IMR-90 (cell line): Measurements from ENCODE around the gene STKLD1. TPM values are rescaled to one million over a fixed set of nuclear protein-coding genes. Genes with fewer than 3 reads are reported as not detected.

Experiments used
- ATAC-seq: fragments of 200-7000 bp; cut with Tn5 transposase; 2 replicates; pipeline ENCODE4 v1.9.1; 2020; ENCODE audit warnings: low read depth, mild to moderate bottlenecking, moderate library complexity
- BruUV-seq: library from RNA; stranded (reverse); fragments of 400-500 nt; replicated peaks from 2 replicates; lab custom pipeline; 2021; lab: Mats Ljungman, UMichigan
- CTCF ChIA-PET: fragments of 300-600 bp; formaldehyde crosslinking; extraction: SDS; loops from one replicate; lab custom pipeline; 2021; ENCODE audit warnings: antibody characterized with exemption; lab: Yijun Ruan, JAX
- POLR2A ChIA-PET: fragments of 300-600 bp; sonication (Branson Sonifier 250); formaldehyde crosslinking; loops from one replicate; lab custom pipeline; 2022; ENCODE audit warnings: antibody characterized with exemption; ENCODE audit not compliant: unreplicated experiment; lab: Charles Lee
- DNase-seq: peaks from one replicate; pipeline ENCODE4 v3.0.0; 2013
- H2AFZ ChIP-seq: replicated peaks from 2 replicates; pipeline ENCODE3; 2013; ENCODE audit warnings: low read length, mild to moderate bottlenecking; ENCODE audit not compliant: poor library complexity
- H2AK5ac ChIP-seq: 2 replicates; pipeline ENCODE4 v1.6.1; 2013; ENCODE audit warnings: low read depth, low read length, inconsistent platforms
- H2AK9ac ChIP-seq: replicated peaks from 2 replicates; pipeline ENCODE3; 2013; ENCODE audit warnings: mild to moderate bottlenecking, low read depth, low read length, moderate library complexity; ENCODE audit not compliant: poor library complexity
- H2BK120ac ChIP-seq: 2 replicates; pipeline ENCODE4 v1.6.1; 2013; ENCODE audit warnings: low read depth, low read length, inconsistent platforms
- H2BK15ac ChIP-seq: 3 replicates; pipeline ENCODE4 v1.6.1; 2013; ENCODE audit warnings: low read depth, low read length, inconsistent platforms
- H2BK20ac ChIP-seq: 2 replicates; pipeline ENCODE4 v1.6.1; 2013; ENCODE audit warnings: low read depth, mild to moderate bottlenecking, inconsistent platforms, low read length, moderate library complexity
- H2BK5ac ChIP-seq: 2 replicates; pipeline ENCODE4 v1.6.1; 2013; ENCODE audit warnings: mild to moderate bottlenecking, low read depth, low read length, inconsistent platforms; ENCODE audit not compliant: poor library complexity, severe bottlenecking
- H3K14ac ChIP-seq: replicated peaks from 2 replicates; pipeline ENCODE4 v1.6.1; 2013; ENCODE audit warnings: low read depth, low read length, inconsistent platforms
- H3K18ac ChIP-seq: 2 replicates; pipeline ENCODE4 v1.6.1; 2013; ENCODE audit warnings: low read depth, low read length, control low read depth
- H3K23ac ChIP-seq: 2 replicates; pipeline ENCODE4 v1.6.1; 2013; ENCODE audit warnings: low read depth, low read length, inconsistent platforms
- H3K27ac ChIP-seq: 2 replicates; pipeline ENCODE4 v1.5.1; 2013; ENCODE audit warnings: mild to moderate bottlenecking, control low read depth, low read length; ENCODE audit not compliant: insufficient read depth
- H3K27me3 ChIP-seq: 2 replicates; pipeline ENCODE4 v1.6.1; 2013; ENCODE audit warnings: low read length; ENCODE audit not compliant: control insufficient read depth, insufficient read depth
- H3K36me3 ChIP-seq: 2 replicates; pipeline ENCODE4 v1.6.1; 2013; ENCODE audit warnings: low read length, mixed read lengths; ENCODE audit not compliant: control insufficient read depth, insufficient read depth
- H3K4ac ChIP-seq: 2 replicates; pipeline ENCODE4 v1.6.1; 2013; ENCODE audit warnings: low read depth, low read length, inconsistent platforms
- H3K4me1 ChIP-seq: 2 replicates; pipeline ENCODE4 v1.6.1; 2013; ENCODE audit warnings: low read length, mixed read lengths; ENCODE audit not compliant: control insufficient read depth, insufficient read depth
- H3K4me2 ChIP-seq: 2 replicates; pipeline ENCODE4 v1.6.1; 2013; ENCODE audit warnings: low read depth, mild to moderate bottlenecking, control low read depth, low read length, moderate library complexity
- H3K4me3 ChIP-seq: 2 replicates; pipeline ENCODE4 v1.5.1; 2013; ENCODE audit warnings: low read depth, mild to moderate bottlenecking, control low read depth, low read length, moderate library complexity; ENCODE audit not compliant: insufficient read depth
- H3K56ac ChIP-seq: 2 replicates; pipeline ENCODE4 v1.6.1; 2013; ENCODE audit warnings: low read length, inconsistent platforms; ENCODE audit not compliant: insufficient read depth; ENCODE audit errors: extremely low read depth
- H3K79me1 ChIP-seq, 2 experiments: 2 replicates each; pipeline ENCODE4 v1.6.1; 2013; ENCODE audit warnings: low read length in 2 of 2, inconsistent platforms in 1 of 2, low read depth in 1 of 2
- H3K9ac ChIP-seq: 2 replicates; pipeline ENCODE4 v1.6.1; 2013; ENCODE audit warnings: low read depth, low read length, control low read depth
- H3K9me1 ChIP-seq: 2 replicates; pipeline ENCODE4 v1.6.1; 2013; ENCODE audit warnings: low read length, inconsistent platforms; ENCODE audit not compliant: insufficient read depth
- H3K9me3 ChIP-seq: 2 replicates; pipeline ENCODE4 v1.6.1; 2013; ENCODE audit warnings: low read length; ENCODE audit not compliant: control insufficient read depth, insufficient read depth
- H4K20me1 ChIP-seq: 2 replicates; pipeline ENCODE4 v1.6.1; 2013; ENCODE audit warnings: low read length, inconsistent platforms; ENCODE audit not compliant: insufficient read depth
- H4K5ac ChIP-seq: 2 replicates; pipeline ENCODE4 v1.6.1; 2013; ENCODE audit warnings: mild to moderate bottlenecking, low read depth, low read length, control low read depth
- H4K8ac ChIP-seq, 2 experiments: 2 replicates each; pipeline ENCODE4 v1.6.1; 2013; ENCODE audit warnings: low read depth in 2 of 2, low read length in 2 of 2, control low read depth in 1 of 2, inconsistent platforms in 1 of 2
- H4K91ac ChIP-seq: 2 replicates; pipeline ENCODE4 v1.6.1; 2013; ENCODE audit warnings: low read depth, low read length, inconsistent platforms; ENCODE audit not compliant: insufficient read depth
- BHLHE40 ChIP-seq: fragments of 150-350 bp; IDR thresholded peaks from 2 replicates; pipeline ENCODE4 v1.6.1; 2016; ENCODE audit warnings: mild to moderate bottlenecking, low read depth, low read length
- CEBPB ChIP-seq: IDR thresholded peaks from 2 replicates; pipeline ENCODE4 v1.6.1; 2012; ENCODE audit warnings: low read depth, low read length, improper control_type of control experiment
- CHD1 ChIP-seq: IDR thresholded peaks from 2 replicates; pipeline ENCODE4 v1.6.1; 2012; ENCODE audit warnings: low read depth, low read length, improper control_type of control experiment
- FOS ChIP-seq: fragments of 150-350 bp; IDR thresholded peaks from 2 replicates; pipeline ENCODE4 v1.6.1; 2016; ENCODE audit warnings: low read depth, low read length
- MAFK ChIP-seq: IDR thresholded peaks from 2 replicates; pipeline ENCODE4 v1.6.1; 2012; ENCODE audit warnings: low read depth, low read length, improper control_type of control experiment
- MAZ ChIP-seq: IDR thresholded peaks from 2 replicates; pipeline ENCODE4 v1.6.1; 2012; ENCODE audit warnings: low read depth, mild to moderate bottlenecking, low read length, improper control_type of control experiment, moderate library complexity, borderline replicate concordance
- MXI1 ChIP-seq: IDR thresholded peaks from 2 replicates; pipeline ENCODE4 v1.6.1; 2012; ENCODE audit warnings: low read depth, mild to moderate bottlenecking, low read length, moderate library complexity, borderline replicate concordance
- NFE2L2 ChIP-seq: fragments of 150-350 bp; IDR thresholded peaks from 2 replicates; pipeline ENCODE4 v1.6.1; 2016; ENCODE audit warnings: low read depth, mild to moderate bottlenecking, low read length
- POLR2A ChIP-seq: IDR thresholded peaks from 2 replicates; pipeline ENCODE4 v1.6.1; 2012; ENCODE audit warnings: mild to moderate bottlenecking, low read depth, low read length
- RAD21 ChIP-seq: IDR thresholded peaks from 2 replicates; pipeline ENCODE4 v1.6.1; 2012; ENCODE audit warnings: low read length, improper control_type of control experiment
- RCOR1 ChIP-seq: IDR thresholded peaks from 2 replicates; pipeline ENCODE4 v1.6.1; 2012; ENCODE audit warnings: mild to moderate bottlenecking, low read length, improper control_type of control experiment; ENCODE audit not compliant: insufficient replicate concordance
- RFX5 ChIP-seq: IDR thresholded peaks from 2 replicates; pipeline ENCODE4 v1.8.0; 2012; ENCODE audit warnings: low read depth, mild to moderate bottlenecking, low read length, moderate library complexity
- WGBS, 2 experiments: methylation state at CpG; one replicate each; pipeline versions ENCODE4 v1.1.5 to v1.1.7; 2013; ENCODE audit warnings: missing lambda C conversion rate in 2 of 2; ENCODE audit not compliant: insufficient read length in 1 of 2; ENCODE audit errors: extremely low coverage in 2 of 2; 5-methylcytosine and 5-hydroxymethylcytosine counted together
- dilution Hi-C: fragments of 300-500 bp; cut with HindIII; formaldehyde crosslinking; loops from one replicate; pipeline ENCODE4 v1.14.3; 2018; ENCODE audit warnings: low sequenced_read_pairs; ENCODE audit not compliant: unreplicated experiment
- in situ Hi-C: fragments of 300-500 bp; cut with MboI; formaldehyde crosslinking; loops from 3 replicates; pipeline ENCODE4 v1.14.3; 2019; ENCODE audit warnings: low sequenced_read_pairs, inconsistent platforms, mixed read lengths
- intact Hi-C: fragments of 100-400 bp; cut with micrococcal nuclease; formaldehyde crosslinking; loops from 2 replicates; pipeline ENCODE4 v1.10.0; 2022
- polyA plus RNA-seq, 3 experiments: library from polyadenylated mRNA; depleted of rRNA; stranded (reverse); fragments of >200 nt; gene quantifications; 2 replicates each; pipeline ENCODE4 v1.2.3, GENCODE V29; 2012; ENCODE audit warnings: low replicate concordance in 1 of 3
- total RNA-seq: library from RNA; depleted of rRNA; stranded (reverse); fragments of >200 nt; gene quantifications from 2 replicates; pipeline ENCODE4 v1.2.3, GENCODE V29; 2012
- TF ChIP-seq, protein P1 (sequence below): conservative IDR thresholded peaks from 2 replicates; pipeline ENCODE4 v1.5.1; 2012; ENCODE audit warnings: mild to moderate bottlenecking, low read depth, low read length, improper control_type of control experiment
- TF ChIP-seq, protein P2 (sequence below): fragments of 150-350 bp; IDR thresholded peaks from 2 replicates; pipeline ENCODE4 v1.6.1; 2016; ENCODE audit warnings: low read depth, mild to moderate bottlenecking, low read length, moderate library complexity, borderline replicate concordance

Gene STKLD1
- total and polyA plus RNA-seq, 2 of the 4 experiments (the other 2 are of a cell fraction): 0.54 to 0.65 TPM

DNA sequence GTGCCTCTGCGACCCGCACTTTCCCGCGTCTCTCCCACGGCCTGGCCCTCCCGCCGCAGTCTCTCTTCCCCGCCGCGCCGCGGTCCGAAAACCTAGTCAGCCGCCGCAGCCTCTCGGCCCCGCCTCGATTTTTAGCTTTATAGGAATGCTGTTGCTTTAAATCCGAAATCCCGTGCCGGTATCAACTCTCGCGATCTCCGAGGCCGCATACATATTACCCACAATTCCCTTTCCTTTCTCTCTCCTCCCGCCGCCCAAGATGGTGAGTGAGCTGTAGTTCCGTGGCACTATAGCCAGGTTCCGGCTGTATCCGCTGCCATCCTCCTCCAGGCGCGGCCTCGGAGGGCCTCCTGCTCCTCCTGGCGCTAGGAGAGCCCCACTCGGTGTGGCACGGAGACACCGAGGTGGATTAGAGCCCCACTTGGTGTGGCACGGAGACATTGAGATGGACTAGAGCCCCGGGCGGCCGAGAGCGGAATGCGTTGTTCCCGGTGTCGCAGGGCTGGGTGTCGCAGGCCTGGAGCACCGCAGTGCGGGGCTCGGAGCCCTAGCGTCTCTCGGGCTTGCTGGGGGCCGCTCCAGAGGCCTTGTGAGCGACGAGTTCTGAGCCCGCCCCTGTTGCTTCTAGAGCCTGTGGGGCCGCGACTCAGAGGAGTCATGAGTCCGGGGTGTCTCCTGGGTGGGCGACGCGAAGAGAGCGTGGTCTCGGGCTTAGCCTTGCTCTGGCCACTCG is 28.0 kb upstream of the STKLD1 start, which contains the start of the genes MED22 and RPL7A:
Gene MED22, minus strand, starts transcription at position 147 of the 733 bp plus-strand sequence. CDS start 1,469 bp downstream, outside the sequence.
Gene RPL7A, plus strand, starts transcription at position 234 of the 733 bp plus-strand sequence. Its CDS starts 26 bp downstream, at position 260.
- Histone ChIP-seq H3K79me1 (peaks cover 25 to 72% of the 10 kb centered on the region in 2 experiments), H3K4me1 (peaks cover 16% of the 10 kb centered on the region), H3K27ac (peak within 1 kb of the TSS; percentile 94), H4K20me1 (peaks cover 57% of the 10 kb centered on the region), H3K9me3 (no peaks in the 10 kb centered on the region), H2AK9ac (peak within 1 kb of the TSS; percentile 99), H3K18ac (peak within 1 kb of the TSS; percentile 66), H3K9ac (peak within 1 kb of the TSS; percentile 96), H3K27me3 (no peaks in the 10 kb centered on the region), H3K9me1 (peaks cover 6% of the 10 kb centered on the region; the same call in 1 of the 2 replicates), H3K56ac (peak within 1 kb of the TSS; percentile 68), H4K5ac (peak within 1 kb of the TSS; percentile 62), H2BK20ac (no peak within 1 kb of the TSS), H3K4ac (peak within 1 kb of the TSS; percentile 92), H2BK120ac (peak within 1 kb of the TSS; percentile 36; the same call in 1 of the 2 replicates), H2AK5ac (peak within 1 kb of the TSS; percentile 93), H2BK15ac (no peak within 1 kb of the TSS), H3K14ac (peak within 1 kb of the TSS; percentile 80), H3K4me3 (peak within 1 kb of the TSS; percentile 74), H4K91ac (peak within 1 kb of the TSS; percentile 81), H3K4me2 (peak within 1 kb of the TSS; percentile 100), H4K8ac (peak within 1 kb of the TSS; percentile 29 to 85; a peak in 3 of 4 replicates), H3K36me3 (peaks cover 66% of the 10 kb centered on the region), H2AFZ (peak within 1 kb of the TSS; percentile 84), H2BK5ac (peak within 1 kb of the TSS; percentile 97), H3K23ac (peak within 1 kb of the TSS; percentile 91)
- dilution Hi-C loops (no loop called here), intact Hi-C loops (no loop called here), in situ Hi-C loops (no loop called here)
- ChIA-PET CTCF (interaction anchor here (0.6 kb wide), 1 partner anchor 995 kb away, joined by 5 read pairs; no protein-coding TSS in a partner anchor), POLR2A (interaction anchor here (0.6 to 1.1 kb wide), 2 partner anchors 9 to 18 kb away, joined by 3 to 6 read pairs; no protein-coding TSS in a partner anchor)
- WGBS, 2 experiments: 0% methylated on average over 21 of the region's 64 CpGs; no CpG with 5 or more reads in 1 of the 2 experiments
- DNase-seq (peak; percentile 96), ATAC-seq (peak; percentile 69)
- no TSS peak for BruUV-seq
- TF ChIP-seq CEBPB (no peak), MXI1 (peak; percentile 38; the same call in 1 of the 2 replicates), FOS (no peak), RCOR1 (no peak), RAD21 (no peak), NFE2L2 (no peak), MAFK (no peak), CHD1 (0 out of 2 replicates have a peak, but pooled peaks have one; percentile 69), MAZ (peak; percentile 32; the same call in 1 of the 2 replicates), POLR2A (peak; percentile 99), RFX5 (no peak), BHLHE40 (peak; percentile 9; the same call in 1 of the 2 replicates)
- TF ChIP-seq, protein P1, sequence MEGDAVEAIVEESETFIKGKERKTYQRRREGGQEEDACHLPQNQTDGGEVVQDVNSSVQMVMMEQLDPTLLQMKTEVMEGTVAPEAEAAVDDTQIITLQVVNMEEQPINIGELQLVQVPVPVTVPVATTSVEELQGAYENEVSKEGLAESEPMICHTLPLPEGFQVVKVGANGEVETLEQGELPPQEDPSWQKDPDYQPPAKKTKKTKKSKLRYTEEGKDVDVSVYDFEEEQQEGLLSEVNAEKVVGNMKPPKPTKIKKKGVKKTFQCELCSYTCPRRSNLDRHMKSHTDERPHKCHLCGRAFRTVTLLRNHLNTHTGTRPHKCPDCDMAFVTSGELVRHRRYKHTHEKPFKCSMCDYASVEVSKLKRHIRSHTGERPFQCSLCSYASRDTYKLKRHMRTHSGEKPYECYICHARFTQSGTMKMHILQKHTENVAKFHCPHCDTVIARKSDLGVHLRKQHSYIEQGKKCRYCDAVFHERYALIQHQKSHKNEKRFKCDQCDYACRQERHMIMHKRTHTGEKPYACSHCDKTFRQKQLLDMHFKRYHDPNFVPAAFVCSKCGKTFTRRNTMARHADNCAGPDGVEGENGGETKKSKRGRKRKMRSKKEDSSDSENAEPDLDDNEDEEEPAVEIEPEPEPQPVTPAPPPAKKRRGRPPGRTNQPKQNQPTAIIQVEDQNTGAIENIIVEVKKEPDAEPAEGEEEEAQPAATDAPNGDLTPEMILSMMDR: no peak
- TF ChIP-seq, protein P2, sequence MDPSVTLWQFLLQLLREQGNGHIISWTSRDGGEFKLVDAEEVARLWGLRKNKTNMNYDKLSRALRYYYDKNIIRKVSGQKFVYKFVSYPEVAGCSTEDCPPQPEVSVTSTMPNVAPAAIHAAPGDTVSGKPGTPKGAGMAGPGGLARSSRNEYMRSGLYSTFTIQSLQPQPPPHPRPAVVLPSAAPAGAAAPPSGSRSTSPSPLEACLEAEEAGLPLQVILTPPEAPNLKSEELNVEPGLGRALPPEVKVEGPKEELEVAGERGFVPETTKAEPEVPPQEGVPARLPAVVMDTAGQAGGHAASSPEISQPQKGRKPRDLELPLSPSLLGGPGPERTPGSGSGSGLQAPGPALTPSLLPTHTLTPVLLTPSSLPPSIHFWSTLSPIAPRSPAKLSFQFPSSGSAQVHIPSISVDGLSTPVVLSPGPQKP: no peak
